ENCODE results near the gene SIN3B. TPM values are rescaled to one million over a fixed set of nuclear protein-coding genes. Genes with fewer than 3 reads are reported as not detected.

Gene SIN3B
- total RNA-seq, 1 donor from 2014 or later: 84.8 TPM

DNA sequence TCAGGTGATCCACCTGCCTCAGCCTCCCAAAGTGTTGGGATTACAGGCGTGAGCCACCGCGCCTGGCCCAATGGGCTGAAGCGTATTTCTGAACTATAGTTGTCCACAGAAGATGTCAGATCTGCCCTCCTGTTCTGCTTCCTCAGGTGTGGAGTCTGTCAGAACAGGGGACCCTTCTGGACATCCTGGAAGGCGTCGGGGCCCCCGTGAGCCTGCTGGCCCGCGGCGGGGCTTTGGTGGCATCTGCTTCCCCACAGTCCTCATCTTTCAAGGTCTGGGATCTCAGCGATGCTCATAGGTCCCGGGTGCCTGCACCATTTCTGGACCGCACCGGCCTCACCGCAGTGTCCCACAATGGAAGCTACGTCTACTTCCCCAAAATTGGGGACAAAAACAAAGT is 29.5 kb upstream of the SIN3B start:
- Mint-ChIP-seq H3K9me3 (ENCODE audit: unreplicated experiment) (no peaks in the 10 kb centered on the region), H3K27ac (ENCODE audit: unreplicated experiment) (no peak overlapping the region), H3K36me3 (ENCODE audit: low read depth, unreplicated experiment) (peaks cover 5% of the 10 kb centered on the region), H3K4me1 (ENCODE audit: unreplicated experiment) (no peaks in the 10 kb centered on the region), H3K4me3 (ENCODE audit: unreplicated experiment) (no peak overlapping the region), H3K27me3 (ENCODE audit: unreplicated experiment) (peaks cover 2% of the 10 kb centered on the region)
- DNase-seq (ENCODE audit: low spot score): no peak
- TF ChIP-seq, protein P1, sequence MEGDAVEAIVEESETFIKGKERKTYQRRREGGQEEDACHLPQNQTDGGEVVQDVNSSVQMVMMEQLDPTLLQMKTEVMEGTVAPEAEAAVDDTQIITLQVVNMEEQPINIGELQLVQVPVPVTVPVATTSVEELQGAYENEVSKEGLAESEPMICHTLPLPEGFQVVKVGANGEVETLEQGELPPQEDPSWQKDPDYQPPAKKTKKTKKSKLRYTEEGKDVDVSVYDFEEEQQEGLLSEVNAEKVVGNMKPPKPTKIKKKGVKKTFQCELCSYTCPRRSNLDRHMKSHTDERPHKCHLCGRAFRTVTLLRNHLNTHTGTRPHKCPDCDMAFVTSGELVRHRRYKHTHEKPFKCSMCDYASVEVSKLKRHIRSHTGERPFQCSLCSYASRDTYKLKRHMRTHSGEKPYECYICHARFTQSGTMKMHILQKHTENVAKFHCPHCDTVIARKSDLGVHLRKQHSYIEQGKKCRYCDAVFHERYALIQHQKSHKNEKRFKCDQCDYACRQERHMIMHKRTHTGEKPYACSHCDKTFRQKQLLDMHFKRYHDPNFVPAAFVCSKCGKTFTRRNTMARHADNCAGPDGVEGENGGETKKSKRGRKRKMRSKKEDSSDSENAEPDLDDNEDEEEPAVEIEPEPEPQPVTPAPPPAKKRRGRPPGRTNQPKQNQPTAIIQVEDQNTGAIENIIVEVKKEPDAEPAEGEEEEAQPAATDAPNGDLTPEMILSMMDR (IDR thresholded peaks at IDR 0.05; ENCODE audit: unreplicated experiment): no peak

GRCh38 chr19:16801600-16802013 is 27.6 kb upstream of the SIN3B start:
- H3K4me3 Mint-ChIP-seq (ENCODE audit: unreplicated experiment): no peak overlapping the region
- DNase-seq (ENCODE audit: low spot score): no peak
- no peaks in the 10 kb centered on the region for H3K4me1 Mint-ChIP-seq (ENCODE audit: unreplicated experiment)
- no peaks in the 10 kb centered on the region for H3K9me3 Mint-ChIP-seq (ENCODE audit: unreplicated experiment)
- TF ChIP-seq, protein P1 (IDR thresholded peaks at IDR 0.05; ENCODE audit: unreplicated experiment): no peak
- peaks cover 1% of the 10 kb centered on the region for H3K27me3 Mint-ChIP-seq (ENCODE audit: unreplicated experiment)
- no peaks in the 10 kb centered on the region for H3K36me3 Mint-ChIP-seq (ENCODE audit: low read depth, unreplicated experiment)
- no peak overlapping the region for H3K27ac Mint-ChIP-seq (ENCODE audit: unreplicated experiment)

GRCh38 chr19:16804176-16804575 is 25.0 kb upstream of the SIN3B start:
- TF ChIP-seq, protein P1 (IDR thresholded peaks at IDR 0.05; ENCODE audit: unreplicated experiment): no peak
- Mint-ChIP-seq H3K27me3 (ENCODE audit: unreplicated experiment) (peaks cover 3% of the 10 kb centered on the region), H3K27ac (ENCODE audit: unreplicated experiment) (no peak overlapping the region), H3K9me3 (ENCODE audit: unreplicated experiment) (no peaks in the 10 kb centered on the region), H3K4me1 (ENCODE audit: unreplicated experiment) (no peaks in the 10 kb centered on the region), H3K4me3 (ENCODE audit: unreplicated experiment) (no peak overlapping the region), H3K36me3 (ENCODE audit: low read depth, unreplicated experiment) (no peaks in the 10 kb centered on the region)
- DNase-seq (ENCODE audit: low spot score): no peak

GRCh38 chr19:16807549-16808284 is 21.5 kb upstream of the SIN3B start:
- Mint-ChIP-seq H3K27ac (ENCODE audit: unreplicated experiment) (no peak overlapping the region), H3K36me3 (ENCODE audit: low read depth, unreplicated experiment) (no peaks in the 10 kb centered on the region), H3K27me3 (ENCODE audit: unreplicated experiment) (peaks cover 3% of the 10 kb centered on the region), H3K9me3 (ENCODE audit: unreplicated experiment) (no peaks in the 10 kb centered on the region), H3K4me3 (ENCODE audit: unreplicated experiment) (no peak overlapping the region), H3K4me1 (ENCODE audit: unreplicated experiment) (no peaks in the 10 kb centered on the region)
- no peak for DNase-seq (ENCODE audit: low spot score)
- TF ChIP-seq, protein P1 (IDR thresholded peaks at IDR 0.05; ENCODE audit: unreplicated experiment): no peak

DNA sequence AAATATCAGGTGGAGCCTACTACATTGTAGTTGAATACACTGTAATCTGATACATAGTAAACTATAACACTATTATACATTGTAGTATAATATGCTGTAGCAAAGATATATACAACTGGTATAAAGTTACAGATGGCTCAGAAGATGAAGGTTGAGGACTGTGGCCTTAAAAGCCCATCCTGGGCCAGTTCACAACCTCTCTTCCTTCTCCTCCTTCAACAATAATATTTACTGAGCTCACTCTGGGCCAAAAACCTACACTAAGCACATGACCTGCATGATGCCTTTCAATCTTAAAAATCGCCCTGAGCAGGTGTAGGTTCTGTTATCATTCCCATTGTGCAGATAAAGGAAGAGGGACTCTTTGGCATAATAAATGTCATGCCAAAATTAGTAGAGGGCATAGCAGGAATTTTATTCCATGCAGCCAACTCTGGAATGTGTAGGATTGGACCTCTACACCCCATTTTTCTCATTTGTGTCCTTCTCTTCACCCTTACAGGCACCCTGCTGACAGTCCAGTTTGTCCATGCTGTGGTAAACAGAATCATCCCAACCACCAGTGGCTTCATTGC is 14.6 kb upstream of the SIN3B start:
- H3K4me1 Mint-ChIP-seq (ENCODE audit: unreplicated experiment): no peaks in the 10 kb centered on the region
- H3K4me3 Mint-ChIP-seq (ENCODE audit: unreplicated experiment): no peak overlapping the region
- H3K27ac Mint-ChIP-seq (ENCODE audit: unreplicated experiment): no peak overlapping the region
- TF ChIP-seq, protein P1 (IDR thresholded peaks at IDR 0.05; ENCODE audit: unreplicated experiment): no peak
- H3K9me3 Mint-ChIP-seq (ENCODE audit: unreplicated experiment): peaks cover 8% of the 10 kb centered on the region
- DNase-seq (ENCODE audit: low spot score): no peak
- no peaks in the 10 kb centered on the region for H3K36me3 Mint-ChIP-seq (ENCODE audit: low read depth, unreplicated experiment)
- peaks cover 1% of the 10 kb centered on the region for H3K27me3 Mint-ChIP-seq (ENCODE audit: unreplicated experiment)

All from endothelial cell (in vitro differentiated cells).